ENCODE data around the gene ZDHHC18. TPM values are rescaled to one million over a fixed set of nuclear protein-coding genes. Genes with fewer than 3 reads are reported as not detected.
"Not testable (repeated sequence)": the region's sequence is repeated elsewhere in the genome, so short reads cannot be mapped to it uniquely, and the experiment has no call there.

ZDHHC18 gene
- total RNA-seq, 1 experiment from 2014 or later = 21.3 TPM

DNA sequence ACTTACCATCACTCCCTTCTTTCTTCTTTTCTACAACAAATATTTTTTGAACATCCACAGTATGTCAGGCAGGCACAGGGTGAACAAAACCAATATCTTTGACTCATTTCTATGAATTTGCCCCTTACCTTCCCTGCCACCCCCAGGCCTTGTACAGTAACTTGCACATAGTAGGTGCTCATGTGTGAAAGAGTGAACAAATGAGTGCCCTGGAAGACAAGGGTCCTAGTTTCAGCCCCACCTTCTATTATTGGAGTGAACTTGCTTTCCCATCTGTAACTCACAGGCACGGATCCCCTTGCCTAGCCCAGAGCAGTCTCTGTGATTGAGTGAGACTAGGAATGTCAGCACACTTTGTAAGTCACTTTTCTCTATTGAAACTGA lies 12.8 kb downstream of the ZDHHC18 start:
- no TSS peak for BruUV-seq (replicated peaks)
- Mint-ChIP-seq H3K27ac (ENCODE audit: unreplicated experiment) (no peak overlapping the region), H3K27me3 (ENCODE audit: insufficient read depth, unreplicated experiment) (no peaks in the 10 kb centered on the region), H3K9me3 (ENCODE audit: unreplicated experiment) (no peaks in the 10 kb centered on the region), H3K4me1 (ENCODE audit: low read depth, unreplicated experiment) (no peaks in the 10 kb centered on the region), H3K36me3 (ENCODE audit: insufficient read depth, unreplicated experiment) (peaks cover 7% of the 10 kb centered on the region), H3K4me3 (ENCODE audit: unreplicated experiment) (no peak overlapping the region)
- Histone ChIP-seq H3K27me3 (replicated peaks; ENCODE audit: control insufficient read depth, insufficient read depth, low read length) (no peaks in the 10 kb centered on the region), H3K4me1 (no peaks in the 10 kb centered on the region), H3K36me3 (ENCODE audit: control insufficient read depth, insufficient read depth, low read length) (no peaks in the 10 kb centered on the region; the same call in 1 of the 2 replicates), H3K9me3 (no peaks in the 10 kb centered on the region), H3K4me3 (ENCODE audit: low read depth, low read length) (no peak overlapping the region)
- no peak for DNase-seq
- TF ChIP-seq, protein P1, sequence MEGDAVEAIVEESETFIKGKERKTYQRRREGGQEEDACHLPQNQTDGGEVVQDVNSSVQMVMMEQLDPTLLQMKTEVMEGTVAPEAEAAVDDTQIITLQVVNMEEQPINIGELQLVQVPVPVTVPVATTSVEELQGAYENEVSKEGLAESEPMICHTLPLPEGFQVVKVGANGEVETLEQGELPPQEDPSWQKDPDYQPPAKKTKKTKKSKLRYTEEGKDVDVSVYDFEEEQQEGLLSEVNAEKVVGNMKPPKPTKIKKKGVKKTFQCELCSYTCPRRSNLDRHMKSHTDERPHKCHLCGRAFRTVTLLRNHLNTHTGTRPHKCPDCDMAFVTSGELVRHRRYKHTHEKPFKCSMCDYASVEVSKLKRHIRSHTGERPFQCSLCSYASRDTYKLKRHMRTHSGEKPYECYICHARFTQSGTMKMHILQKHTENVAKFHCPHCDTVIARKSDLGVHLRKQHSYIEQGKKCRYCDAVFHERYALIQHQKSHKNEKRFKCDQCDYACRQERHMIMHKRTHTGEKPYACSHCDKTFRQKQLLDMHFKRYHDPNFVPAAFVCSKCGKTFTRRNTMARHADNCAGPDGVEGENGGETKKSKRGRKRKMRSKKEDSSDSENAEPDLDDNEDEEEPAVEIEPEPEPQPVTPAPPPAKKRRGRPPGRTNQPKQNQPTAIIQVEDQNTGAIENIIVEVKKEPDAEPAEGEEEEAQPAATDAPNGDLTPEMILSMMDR (IDR thresholded peaks at IDR 0.05; ENCODE audit: insufficient read depth in 1 of 2, low read depth in 1 of 2, low read length in 1 of 2, severe bottlenecking in 1 of 2, unreplicated experiment in 1 of 2) = no peak
- ChIA-PET POLR2A (no interaction called here), CTCF (no interaction called here)
- intact Hi-C loops (cut with micrococcal nuclease; ENCODE audit: unreplicated experiment) = no loop called here

DNA sequence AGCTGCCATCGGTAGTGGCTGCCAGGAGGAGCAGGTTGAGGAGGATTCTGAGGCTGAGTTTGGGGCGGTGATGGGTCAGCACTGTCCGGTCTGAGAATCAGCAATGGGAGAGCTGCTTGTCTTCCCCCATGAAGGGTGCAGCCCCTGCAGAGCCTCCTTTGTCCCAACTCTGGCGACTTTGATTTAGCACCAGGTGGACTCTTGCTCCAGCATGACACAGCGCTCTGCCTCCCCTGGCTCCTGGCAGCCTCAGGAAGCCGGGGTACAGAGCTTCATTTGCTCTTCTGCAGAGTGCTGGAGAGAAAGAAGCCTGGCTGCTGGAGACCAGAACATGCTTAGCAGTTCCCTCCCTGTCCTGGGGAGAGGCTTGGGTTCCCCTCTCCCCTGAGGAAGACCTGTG lies 13.3 kb downstream of the ZDHHC18 start:
- Histone ChIP-seq H3K27me3 (replicated peaks; ENCODE audit: control insufficient read depth, insufficient read depth, low read length) (no peaks in the 10 kb centered on the region), H3K9me3 (no peaks in the 10 kb centered on the region), H3K4me3 (ENCODE audit: low read depth, low read length) (no peak overlapping the region), H3K36me3 (ENCODE audit: control insufficient read depth, insufficient read depth, low read length) (no peaks in the 10 kb centered on the region; the same call in 1 of the 2 replicates), H3K4me1 (no peaks in the 10 kb centered on the region)
- Mint-ChIP-seq H3K4me3 (ENCODE audit: unreplicated experiment) (no peak overlapping the region), H3K27me3 (ENCODE audit: insufficient read depth, unreplicated experiment) (no peaks in the 10 kb centered on the region), H3K9me3 (ENCODE audit: unreplicated experiment) (no peaks in the 10 kb centered on the region), H3K27ac (ENCODE audit: unreplicated experiment) (no peak overlapping the region), H3K4me1 (ENCODE audit: low read depth, unreplicated experiment) (no peaks in the 10 kb centered on the region), H3K36me3 (ENCODE audit: insufficient read depth, unreplicated experiment) (peaks cover 7% of the 10 kb centered on the region)
- DNase-seq = no peak
- no TSS peak for BruUV-seq (replicated peaks)
- ChIA-PET POLR2A (no interaction called here), CTCF (no interaction called here)
- TF ChIP-seq, protein P1 (IDR thresholded peaks at IDR 0.05; ENCODE audit: insufficient read depth in 1 of 2, low read depth in 1 of 2, low read length in 1 of 2, severe bottlenecking in 1 of 2, unreplicated experiment in 1 of 2) = no peak
- intact Hi-C loops (cut with micrococcal nuclease; ENCODE audit: unreplicated experiment) = no loop called here

DNA sequence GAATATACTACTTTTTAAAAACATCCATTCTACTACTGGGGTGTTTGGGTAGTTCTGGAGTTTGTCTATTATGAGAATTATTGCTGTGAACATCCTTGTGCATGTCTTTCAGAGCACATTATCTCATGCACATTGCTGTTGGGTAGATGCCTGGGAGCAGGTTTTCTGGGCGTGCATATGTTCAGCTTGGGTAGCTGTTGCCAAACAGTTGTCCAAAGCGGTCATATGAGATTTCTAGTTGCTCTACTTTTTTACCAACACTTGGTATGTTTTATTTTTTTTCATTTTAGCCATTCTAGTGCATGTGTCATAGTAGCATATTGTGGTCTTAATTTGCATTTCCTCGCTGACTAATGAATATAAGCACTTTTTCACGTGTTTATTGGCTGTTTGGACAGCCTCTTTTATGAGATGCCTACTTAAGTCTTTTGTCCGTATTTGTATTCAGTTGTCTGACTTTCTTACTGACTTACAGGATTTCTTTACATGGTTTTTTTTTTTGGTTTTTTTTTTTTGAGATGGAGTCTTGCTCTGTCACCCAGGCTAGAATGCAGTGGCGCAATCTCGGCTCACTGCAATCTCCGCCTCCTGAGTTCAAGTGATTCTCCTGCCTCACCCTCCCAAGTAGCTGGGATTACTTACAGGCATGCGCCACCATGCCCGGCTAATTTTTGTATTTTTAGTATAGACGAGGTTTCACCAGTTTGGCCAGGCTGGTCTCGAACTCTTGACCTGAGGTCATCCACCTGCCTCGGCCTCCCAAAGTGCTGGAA lies 18.1 kb downstream of the ZDHHC18 start:
- Mint-ChIP-seq H3K27ac (ENCODE audit: unreplicated experiment) (no peak overlapping the region), H3K9me3 (ENCODE audit: unreplicated experiment) (no peaks in the 10 kb centered on the region), H3K4me1 (ENCODE audit: low read depth, unreplicated experiment) (no peaks in the 10 kb centered on the region), H3K4me3 (ENCODE audit: unreplicated experiment) (no peak overlapping the region), H3K27me3 (ENCODE audit: insufficient read depth, unreplicated experiment) (no peaks in the 10 kb centered on the region), H3K36me3 (ENCODE audit: insufficient read depth, unreplicated experiment) (peaks cover 10% of the 10 kb centered on the region)
- Histone ChIP-seq H3K4me1 (no peaks in the 10 kb centered on the region), H3K4me3 (ENCODE audit: low read depth, low read length) (no peak overlapping the region), H3K27me3 (replicated peaks; ENCODE audit: control insufficient read depth, insufficient read depth, low read length) (no peaks in the 10 kb centered on the region), H3K36me3 (ENCODE audit: control insufficient read depth, insufficient read depth, low read length) (no peaks in the 10 kb centered on the region), H3K9me3 (no peaks in the 10 kb centered on the region)
- no peak for DNase-seq
- TF ChIP-seq, protein P1 (IDR thresholded peaks at IDR 0.05; ENCODE audit: insufficient read depth in 1 of 2, low read depth in 1 of 2, low read length in 1 of 2, severe bottlenecking in 1 of 2, unreplicated experiment in 1 of 2) = no peak
- ChIA-PET CTCF (no interaction called here), POLR2A (no interaction called here)
- no TSS peak for BruUV-seq (replicated peaks)
- intact Hi-C loops (cut with micrococcal nuclease; ENCODE audit: unreplicated experiment) = no loop called here

DNA sequence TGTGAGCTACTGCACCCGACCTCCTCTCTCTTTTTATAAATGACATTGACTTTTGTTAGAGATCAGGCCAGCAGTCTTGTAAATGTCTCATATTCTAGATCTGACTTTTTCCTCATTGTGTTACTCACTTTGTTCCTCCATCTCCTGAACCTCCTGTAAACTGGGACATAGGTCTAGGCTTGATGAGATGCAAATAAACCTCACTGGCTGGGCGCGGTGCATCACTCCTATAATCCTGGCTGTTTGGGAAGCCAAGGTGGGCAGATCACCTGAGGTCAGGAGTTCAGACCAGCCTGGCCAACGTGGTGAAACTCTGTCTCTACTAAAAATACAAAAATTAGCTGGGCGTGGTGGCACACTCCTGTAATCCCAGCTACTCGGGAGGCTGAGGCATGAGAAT lies 21.3 kb downstream of the ZDHHC18 start:
- H3K9me3 Mint-ChIP-seq (ENCODE audit: unreplicated experiment); BruUV-seq (replicated peaks); H3K4me3 Mint-ChIP-seq (ENCODE audit: unreplicated experiment); H3K27ac Mint-ChIP-seq (ENCODE audit: unreplicated experiment); H3K36me3 ChIP-seq (ENCODE audit: control insufficient read depth, insufficient read depth, low read length); CTCF ChIA-PET; H3K4me1 Mint-ChIP-seq (ENCODE audit: low read depth, unreplicated experiment); H3K4me1 ChIP-seq; H3K9me3 ChIP-seq; intact Hi-C loops (cut with micrococcal nuclease; ENCODE audit: unreplicated experiment); POLR2A ChIA-PET; H3K27me3 ChIP-seq (replicated peaks; ENCODE audit: control insufficient read depth, insufficient read depth, low read length); H3K27me3 Mint-ChIP-seq (ENCODE audit: insufficient read depth, unreplicated experiment); H3K4me3 ChIP-seq (ENCODE audit: low read depth, low read length); DNase-seq: not testable (repeated sequence)
- H3K36me3 Mint-ChIP-seq (ENCODE audit: insufficient read depth, unreplicated experiment) = peaks cover 19% of the 10 kb centered on the region
